A549 (cell line): ENCODE results near the gene ITGAV.

Experiments
- CTCF ChIP-seq: fragments of >200 bp; sonication (Bioruptor Twin); formaldehyde crosslinking; IDR thresholded peaks from 3 replicates; pipeline ENCODE4 v1.5.1; 2016
- ESRRA ChIP-seq: fragments of 150-350 bp; IDR thresholded peaks from 2 replicates; pipeline ENCODE4 v1.6.1; 2014; ENCODE audit warnings: mild to moderate bottlenecking, low read length, borderline replicate concordance
- MAX ChIP-seq: IDR thresholded peaks from 2 replicates; pipeline ENCODE4 v1.6.1; 2012
- POLR2A ChIP-seq: IDR thresholded peaks from 2 replicates; pipeline ENCODE4 v1.6.1; 2012; ENCODE audit warnings: mild to moderate bottlenecking, low read length

GRCh38 chr2:186696804-186697203, 106.9 kb downstream of the ITGAV start:
- no peak for TF ChIP-seq CTCF
- TF ChIP-seq POLR2A: no peak
- no peak for TF ChIP-seq MAX
- TF ChIP-seq ESRRA: no peak
